HG03520 (cell line): ENCODE results near the gene SIVA1.

Experiments used
- ATAC-seq: cut with Tn5 transposase; IDR thresholded peaks from one replicate; pipeline ENCODE4 v1.9.1; 2021; ENCODE audit warnings: mild to moderate bottlenecking, moderate library complexity; ENCODE audit not compliant: unreplicated experiment

SIVA1 gene

DNA sequence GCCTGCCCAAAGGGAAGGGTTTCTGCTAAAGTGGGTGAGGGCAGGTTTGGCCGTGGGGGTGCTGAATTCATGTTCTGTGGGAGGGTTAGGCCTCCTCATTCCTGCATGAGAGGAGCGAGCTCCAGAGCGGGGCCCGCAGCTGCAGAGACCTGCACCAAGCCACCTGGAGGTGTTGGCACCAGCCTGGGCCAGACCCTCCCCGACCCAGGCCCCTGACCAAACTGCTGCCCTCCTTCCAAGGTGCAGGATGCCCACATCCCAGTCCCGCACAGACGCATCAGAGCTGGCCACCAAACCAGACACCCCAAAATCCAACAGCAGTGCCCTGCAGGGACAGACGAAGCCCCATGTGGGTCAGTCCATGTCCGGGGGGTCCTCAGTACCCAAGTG is 18.4 kb upstream of the SIVA1 start:
- no peak for ATAC-seq

DNA sequence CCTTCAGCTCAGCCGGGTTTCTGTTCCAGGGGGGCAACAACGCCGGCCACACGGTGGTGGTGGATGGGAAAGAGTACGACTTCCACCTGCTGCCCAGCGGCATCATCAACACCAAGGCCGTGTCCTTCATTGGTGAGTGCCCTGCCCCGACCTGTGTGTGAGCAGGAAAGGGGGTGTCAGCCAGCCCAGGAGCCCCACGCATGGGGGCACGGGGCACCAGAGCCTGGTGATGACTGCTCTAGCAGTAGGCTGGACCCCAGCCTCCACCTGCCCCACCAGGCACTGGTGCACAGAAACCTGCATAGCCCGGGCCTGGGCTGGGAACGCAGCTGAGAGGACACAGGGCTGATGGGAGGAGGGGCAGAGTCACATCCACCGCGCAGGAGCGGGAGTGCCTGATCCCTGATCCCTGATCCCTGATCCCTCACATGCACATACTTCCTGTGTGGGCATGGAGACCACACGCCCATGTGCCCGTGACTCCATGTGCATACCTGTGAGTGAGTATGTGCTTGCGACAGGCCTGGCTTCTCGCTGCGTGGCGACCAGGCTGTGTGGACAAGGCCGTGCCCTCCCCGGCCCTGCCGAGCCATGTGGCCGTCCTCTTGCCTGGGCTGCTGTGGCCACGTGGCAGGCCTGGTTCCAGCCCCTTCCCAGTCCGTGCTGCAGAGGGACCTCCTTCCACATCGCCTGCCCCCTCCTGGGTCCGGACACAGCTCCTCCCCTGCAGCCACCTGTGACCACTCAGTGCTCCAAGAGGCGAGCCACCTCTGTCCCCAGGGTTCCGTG is 17.8 kb upstream of the SIVA1 start:
- ATAC-seq: no peak

DNA sequence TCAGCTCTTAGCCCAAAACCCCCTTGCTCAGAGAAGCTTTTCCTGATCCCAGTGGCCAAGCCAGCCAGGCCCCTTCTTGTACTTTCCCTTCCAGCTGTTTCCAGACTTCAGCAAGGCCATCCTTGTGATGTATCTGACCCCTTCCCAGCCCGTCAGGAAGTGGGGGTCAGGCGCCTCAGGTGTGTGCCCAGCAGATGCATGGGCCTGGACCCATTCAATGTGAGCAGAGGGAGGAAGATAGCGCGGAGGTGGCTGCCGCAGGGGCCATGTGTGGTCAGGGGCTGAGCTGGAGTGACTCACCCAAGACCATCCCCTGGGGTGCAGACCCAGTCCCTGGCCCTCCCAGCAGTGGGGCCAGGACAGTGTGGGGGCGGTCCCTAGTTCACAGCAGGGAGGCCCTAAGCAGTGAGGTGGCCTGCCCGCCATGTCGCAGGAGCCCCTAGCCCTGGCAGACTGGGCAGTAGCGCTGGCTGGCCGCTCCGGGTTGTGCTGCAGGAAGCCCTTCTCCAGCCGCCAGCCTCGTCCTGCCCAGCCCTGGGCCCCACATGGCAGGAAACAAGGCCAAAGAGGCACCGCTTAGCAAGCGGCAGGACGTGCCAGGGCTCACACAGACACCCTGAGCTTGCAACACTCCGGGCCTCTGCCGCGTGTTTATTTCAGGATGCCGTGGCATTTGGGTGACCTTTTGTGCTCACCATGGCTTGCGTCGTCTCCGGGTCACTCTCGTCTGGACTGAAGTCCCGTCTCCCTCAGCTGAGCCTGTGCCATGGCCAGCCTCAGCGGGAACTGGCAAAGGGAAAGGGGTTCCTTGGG is 16.9 kb upstream of the SIVA1 start:
- ATAC-seq: no peak

DNA sequence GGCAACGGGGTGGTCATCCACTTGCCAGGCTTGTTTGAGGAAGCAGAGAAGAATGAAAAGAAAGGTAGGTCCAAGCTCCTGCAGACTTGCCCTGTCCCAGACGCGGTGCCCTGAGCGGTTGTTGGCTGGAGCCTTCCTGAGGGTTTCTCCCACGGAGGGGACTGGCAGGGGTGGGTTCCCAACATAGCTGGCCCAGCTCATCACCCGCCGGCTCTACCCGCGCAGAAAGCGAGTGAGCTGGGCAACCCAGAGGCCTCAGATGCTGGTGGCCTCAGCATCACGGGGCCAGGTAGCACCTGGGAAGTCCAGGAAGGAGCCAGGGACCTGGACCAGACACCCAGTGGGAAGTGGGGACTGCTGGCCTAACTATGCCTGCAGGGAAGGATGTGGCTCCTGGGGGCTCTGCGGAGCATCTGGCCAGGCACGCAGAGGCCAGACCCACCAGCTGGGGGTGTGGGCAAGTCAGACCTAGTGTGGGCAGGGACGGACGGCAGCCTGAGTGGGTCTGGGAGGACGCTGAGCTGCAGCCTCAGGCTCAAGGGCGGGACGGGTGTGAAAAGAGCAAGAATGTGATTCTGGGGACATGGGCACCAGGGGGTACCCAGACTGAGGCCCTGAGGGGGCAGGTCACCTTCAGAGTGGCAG is 14.4 kb upstream of the SIVA1 start:
- no peak for ATAC-seq

DNA sequence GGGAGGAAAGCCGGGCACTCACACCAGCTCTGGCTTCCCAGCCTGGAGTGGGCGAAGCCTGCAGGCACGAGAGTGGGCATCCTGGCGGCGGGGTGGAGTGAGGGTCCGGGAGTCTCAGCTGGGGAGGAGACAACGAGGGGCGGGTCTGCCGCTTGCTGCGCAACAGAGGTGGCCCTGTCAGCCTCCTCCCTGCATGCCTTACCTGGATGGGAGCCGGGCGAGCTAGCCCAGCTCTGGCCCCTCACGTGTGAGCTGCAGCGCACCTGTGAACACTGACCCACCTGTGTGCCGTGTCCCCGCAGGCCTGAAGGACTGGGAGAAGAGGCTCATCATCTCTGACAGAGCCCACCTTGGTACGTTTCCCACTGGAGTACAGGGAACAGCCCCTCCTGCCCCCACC is 13.9 kb upstream of the SIVA1 start:
- ATAC-seq: no peak

DNA sequence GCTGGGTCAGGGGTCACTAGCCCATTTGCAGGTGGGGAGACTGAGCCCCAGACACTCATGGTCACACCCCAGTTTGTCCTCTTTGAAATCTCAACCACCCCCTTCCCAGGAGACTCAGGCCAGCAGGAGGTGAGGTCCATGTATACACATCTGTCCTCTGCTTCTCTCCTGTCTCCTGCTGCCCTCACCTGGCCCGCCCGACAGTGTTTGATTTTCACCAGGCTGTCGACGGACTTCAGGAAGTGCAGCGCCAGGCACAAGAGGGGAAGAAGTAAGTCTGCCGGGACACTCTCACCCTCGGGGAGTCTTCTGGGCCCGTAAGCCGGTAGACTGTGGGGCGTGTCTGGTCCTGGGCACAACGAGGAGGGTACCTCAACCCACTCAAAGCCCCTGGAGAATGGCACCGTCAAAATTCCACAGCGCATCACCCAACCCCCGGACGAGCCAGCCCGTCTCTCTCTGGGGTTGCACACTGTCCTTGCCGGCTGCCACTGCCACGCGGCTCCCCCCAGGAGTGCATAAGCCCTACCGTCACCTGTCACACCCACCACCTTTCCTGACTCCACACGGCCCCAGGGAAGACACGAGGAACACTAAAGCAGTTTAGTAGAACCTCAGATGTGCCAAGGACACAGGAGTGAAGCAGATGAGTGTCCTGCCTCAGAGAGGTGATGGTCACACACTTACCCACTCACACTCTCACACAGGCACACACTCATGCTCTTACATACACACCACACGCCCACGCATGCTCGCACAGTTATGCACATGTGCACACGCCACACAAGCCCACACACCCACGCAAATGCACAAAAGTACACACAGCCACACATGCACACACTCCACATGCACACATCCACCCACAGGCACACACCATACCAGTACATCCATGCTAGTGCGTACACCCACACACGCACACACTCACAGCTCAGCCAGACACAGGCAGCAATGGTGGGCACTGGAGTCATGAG is 13.1 kb upstream of the SIVA1 start:
- no peak for ATAC-seq

DNA sequence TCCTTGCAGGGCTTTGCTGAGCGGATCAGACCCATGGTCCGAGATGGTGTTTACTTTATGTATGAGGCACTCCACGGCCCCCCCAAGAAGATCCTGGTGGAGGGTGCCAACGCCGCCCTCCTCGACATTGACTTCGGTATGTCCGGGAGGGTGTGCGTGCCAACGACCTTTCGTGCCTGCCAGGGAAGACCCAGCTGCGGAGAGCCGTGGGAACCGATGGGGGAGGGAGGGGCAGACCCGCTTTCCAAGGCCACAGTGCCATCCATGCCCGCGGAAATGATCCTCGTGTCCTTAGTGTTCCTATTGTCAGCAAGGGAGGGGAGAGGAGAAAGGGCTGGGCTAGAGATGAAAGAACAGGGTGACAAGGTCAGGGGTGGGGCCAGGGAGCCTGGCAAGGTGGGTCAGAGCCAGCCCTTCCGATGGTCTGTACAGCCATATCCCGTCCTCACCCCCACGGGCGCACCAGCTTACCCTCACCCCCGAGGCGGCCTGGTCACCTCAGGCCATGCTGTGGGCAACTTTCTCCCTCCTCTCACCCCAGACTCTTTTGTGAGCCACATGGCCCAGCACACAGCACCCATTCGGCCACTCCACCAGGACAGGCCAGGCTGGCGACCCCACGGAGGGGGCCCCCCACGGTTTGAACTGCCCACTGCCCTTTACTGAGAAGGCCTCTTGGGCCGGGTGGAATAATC is 11.7 kb upstream of the SIVA1 start:
- no peak for ATAC-seq

DNA sequence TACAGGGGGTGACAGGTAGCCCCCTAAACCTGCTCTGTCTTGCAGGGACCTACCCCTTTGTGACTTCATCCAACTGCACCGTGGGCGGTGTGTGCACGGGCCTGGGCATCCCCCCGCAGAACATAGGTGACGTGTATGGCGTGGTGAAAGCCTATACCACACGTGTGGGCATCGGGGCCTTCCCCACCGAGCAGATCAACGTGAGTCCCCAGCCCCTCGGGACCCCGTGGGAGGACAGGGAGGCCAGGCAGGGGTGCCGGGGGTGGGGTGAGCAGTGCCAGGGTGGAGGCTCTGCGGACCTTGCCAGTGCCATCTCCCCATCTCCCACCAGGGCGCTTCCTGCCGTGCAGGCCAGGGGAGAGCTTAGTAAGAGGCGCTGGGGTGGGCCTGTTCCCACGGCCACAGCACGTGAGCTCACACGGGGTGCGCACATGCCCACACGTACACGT is 11.1 kb upstream of the SIVA1 start:
- no peak for ATAC-seq

DNA sequence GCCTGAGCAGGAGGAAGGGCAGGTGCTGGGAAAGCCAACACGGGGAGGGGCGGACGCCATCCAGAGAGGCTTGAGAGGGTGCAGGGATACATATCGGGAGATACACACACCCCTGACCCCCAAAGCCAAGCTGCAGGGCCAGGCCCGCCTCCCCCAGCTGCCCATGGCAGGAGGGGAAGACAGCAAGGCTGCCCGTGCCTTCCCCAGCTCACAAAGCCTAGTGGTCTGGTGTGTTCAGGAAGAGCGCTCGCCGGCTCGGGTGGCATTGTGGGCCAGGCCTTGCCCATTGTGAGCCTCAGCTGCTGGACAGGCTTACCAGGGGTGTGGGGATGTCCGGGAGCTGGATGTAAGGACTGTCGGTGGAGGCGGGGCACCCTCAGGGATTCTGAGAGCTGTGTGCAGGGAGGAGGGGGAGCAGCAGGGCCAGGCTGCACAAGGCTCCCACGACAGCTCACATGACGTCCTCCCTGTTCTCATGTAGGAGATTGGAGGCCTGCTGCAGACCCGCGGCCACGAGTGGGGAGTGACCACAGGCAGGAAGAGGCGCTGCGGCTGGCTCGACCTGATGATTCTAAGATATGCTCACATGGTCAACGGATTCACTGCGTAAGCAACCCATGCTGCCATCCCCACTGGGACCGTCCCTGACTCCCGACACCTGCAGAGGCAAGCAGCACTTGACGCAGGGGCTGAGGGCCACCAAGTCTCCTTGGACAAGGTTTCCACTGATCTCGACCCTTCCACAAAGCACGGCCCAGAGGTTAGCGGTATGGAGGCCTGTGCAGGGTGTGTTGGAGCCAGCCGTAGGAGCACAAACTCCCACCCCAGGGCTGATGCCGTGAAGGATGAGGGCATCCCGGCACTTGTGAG is 10.1 kb upstream of the SIVA1 start:
- no peak for ATAC-seq

DNA sequence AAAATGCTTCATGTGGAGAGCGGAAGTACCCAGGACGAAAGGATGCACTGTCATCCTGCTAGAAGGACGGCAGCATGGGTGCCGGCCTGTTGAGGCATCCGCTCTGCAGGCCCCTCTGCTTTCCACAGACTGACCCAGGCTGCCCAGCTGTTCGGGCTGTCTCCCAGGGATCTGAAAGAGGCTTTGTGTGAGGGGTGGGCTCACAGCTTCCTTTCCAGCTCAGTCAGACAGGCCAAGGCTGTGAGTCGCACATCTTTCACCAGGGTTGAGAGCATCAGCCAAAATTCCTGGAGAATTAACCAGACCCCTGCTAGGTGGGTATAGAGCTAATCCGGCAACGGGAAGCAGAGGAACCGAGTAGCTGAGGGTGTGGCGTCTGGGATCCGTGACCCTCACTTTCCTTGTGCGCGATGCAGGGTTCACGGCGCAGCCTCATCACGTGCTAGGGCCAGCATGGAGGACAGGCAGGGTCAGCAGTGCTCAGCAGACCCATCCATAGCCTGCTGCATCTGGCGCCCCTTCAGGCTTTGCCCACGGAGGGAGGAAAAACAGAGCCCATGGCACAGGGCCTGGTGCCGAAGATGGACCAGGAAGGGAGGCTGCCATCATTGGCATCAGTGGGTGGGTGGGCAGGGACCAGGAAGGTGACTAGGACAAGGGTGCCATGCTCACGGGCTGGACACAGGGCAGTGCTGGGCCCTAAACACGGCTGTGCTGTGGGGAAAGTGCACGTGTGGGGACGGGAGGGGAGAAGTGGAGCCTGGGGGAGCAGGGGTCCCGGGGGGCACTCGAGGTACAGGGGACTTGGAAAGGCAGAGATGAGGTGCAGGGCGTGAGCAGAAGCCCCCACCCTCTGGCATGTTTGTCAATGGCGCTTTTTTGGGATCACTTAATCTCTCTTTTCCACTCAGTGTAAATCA is 9.2 kb upstream of the SIVA1 start:
- ATAC-seq: no peak

DNA sequence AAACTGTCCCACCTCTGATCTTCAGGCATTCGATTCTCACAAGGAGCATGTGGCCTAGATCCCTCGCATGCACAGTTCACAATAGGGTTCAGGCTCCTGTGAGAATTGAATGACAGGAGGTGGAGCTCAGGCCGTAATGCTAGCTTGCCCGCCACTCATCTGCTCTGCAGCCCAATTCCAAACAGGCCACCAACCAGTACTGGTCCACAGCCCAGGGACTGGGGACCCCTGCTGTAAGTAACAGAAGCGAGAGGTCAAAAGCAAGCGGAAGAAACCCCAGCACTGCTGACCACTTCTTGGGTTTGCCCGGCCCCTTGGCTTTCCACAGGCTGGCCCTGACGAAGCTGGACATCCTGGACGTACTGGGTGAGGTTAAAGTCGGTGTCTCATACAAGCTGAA is 8.5 kb upstream of the SIVA1 start:
- no peak for ATAC-seq

DNA sequence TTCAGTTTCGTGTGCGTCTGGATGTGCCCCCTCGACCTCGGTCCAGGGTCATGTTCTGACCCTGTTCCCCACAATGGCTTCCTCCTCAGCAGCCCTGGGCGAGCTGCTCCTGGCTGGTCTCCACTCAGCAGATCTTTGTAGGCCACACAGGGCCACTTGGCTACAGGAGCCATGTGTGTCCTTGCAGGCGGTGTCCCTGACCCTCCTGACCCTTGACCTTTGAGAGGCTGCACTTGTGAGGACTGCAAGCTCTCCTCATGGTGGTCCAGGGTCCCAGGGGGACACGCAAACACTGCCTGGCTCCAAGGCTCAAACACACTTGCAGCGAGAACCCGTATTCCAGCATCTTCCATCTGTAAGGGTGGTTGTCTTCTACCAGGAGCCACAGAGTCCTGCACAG is 7.5 kb upstream of the SIVA1 start:
- no peak for ATAC-seq

DNA sequence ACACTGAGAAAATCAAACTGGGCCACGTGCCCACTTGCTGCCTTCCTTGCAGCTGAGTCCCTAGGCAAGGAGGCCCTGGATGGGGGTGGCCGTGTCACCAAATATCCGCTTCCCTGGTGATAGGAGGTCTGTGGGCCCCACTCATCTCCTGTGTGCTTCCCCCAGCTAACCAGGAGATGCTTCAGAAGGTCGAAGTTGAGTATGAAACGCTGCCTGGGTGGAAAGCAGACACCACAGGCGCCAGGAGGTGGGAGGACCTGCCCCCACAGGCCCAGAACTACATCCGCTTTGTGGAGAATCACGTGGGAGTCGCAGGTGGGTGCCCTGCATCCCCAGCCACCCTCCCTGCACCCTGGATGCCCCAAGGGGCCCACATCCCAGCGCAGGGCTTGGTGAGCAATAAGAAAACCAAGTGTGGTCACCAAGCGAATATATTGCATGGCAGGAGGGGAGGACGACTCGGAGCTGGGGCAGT is 6.8 kb upstream of the SIVA1 start:
- no peak for ATAC-seq

DNA sequence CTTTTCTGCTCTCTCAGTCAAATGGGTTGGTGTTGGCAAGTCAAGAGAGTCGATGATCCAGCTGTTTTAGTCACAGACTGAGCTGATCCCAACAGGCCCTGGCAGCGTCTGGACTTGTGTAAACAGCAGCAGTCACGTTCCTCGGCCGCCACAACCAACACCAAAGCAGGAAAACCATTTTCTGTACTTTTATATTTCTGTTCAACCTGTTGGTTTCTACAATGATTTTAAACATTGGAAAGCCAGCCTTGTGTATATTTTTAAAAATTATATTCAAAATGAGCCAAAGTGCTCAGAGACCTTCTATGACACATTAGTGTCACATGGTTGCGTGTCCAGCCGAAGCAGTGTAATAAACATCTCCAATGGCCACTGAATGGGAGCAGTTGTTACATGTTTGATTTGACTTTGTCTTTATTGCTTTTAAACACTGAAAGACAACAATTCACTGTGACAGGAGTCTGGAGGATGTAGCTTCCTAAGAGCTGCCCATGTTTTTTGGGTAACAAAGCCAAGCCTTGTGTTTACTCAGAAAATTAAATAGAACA is 5.9 kb upstream of the SIVA1 start:
- no peak for ATAC-seq

DNA sequence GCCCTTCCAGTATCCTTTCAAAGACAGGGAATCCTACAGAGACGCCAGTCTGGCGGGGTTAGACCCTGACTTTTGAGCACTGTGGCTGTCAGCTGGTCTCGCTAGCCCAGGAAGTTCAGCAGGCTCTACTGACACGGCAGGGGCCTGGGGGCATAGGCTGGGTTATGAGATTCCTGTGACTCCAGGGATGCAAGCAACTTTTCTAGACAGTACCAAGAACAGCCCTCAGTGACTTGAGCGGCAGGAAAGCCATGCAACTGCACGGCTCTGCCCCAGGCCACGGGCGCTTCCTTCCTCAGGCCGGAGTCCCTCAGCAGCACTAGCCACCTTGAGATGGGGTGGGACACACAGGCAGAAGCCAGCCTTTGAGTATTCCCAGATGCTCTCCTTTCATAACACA is 5.1 kb upstream of the SIVA1 start:
- no peak for ATAC-seq

DNA sequence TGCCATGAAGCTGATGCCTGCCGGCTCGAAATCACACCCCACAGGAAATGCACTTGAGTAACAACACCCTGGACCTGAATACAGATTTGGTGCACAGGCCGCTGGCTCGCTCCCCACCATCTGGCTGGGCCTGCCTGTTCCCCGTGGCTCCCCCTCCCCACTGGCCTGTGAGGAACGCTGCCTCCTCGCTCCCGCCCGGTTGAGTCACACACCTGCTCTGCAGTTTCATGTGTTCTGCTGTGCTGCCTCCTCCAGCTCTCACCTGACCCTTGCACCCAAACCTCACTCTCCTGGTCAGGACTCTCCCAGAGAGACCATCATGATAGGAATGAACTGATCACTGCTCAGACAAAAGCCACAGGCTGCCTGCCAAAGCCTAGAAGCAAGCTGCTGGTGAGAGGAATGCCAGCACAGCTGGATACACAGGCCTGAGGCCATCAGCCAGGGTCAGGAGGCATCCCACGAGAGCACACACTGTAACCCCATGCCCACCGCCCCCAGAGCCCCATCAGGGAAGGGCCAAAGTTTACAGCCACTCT is 3.8 kb upstream of the SIVA1 start:
- ATAC-seq: no peak

DNA sequence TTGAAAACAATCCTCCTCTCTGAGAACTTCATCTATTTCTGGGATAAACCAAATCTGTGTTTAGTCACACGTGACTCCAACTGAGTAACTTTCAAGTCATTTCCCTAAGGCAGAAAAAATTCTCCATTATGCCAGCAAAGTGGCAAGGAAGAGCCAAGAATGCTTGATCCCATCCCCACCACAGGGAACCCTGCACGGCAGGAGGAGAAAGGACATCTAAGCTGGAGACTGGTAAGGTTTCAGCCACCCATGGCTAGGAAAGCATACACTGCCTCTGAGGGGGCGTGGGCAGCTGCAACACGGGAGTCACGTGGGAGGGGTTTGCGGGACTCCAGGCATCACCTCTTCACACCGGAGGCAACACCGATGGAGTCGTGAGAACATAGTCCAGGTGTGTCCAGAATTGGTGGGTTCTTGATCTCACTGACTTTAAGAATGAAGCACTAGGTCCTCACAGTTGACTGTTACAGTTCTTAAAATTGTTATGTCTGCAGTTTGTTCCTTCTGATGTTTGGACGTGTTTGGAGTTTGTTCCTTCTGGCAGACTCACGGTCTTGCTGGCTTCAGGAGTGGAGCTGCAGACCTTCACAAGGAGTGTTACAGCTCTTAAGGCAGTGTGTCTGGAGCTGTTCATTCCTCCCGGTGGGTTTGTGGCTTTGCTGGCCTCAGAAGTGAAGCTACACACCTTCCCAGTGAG is 2.7 kb upstream of the SIVA1 start:
- ATAC-seq: no peak
